ENCODE results near the gene ZNF343. TPM values are rescaled to one million over a fixed set of nuclear protein-coding genes. Genes with fewer than 3 reads are reported as not detected.

ZNF343 gene
- 10 to 100 TPM in 3 of 4 donors, 1 to 10 TPM in 1; 6.1 to 14.3 (median 12.7) TPM for total RNA-seq

GRCh38 chr20:2508631-2509467, at the start of gene ZNF343:
Gene ZNF343, minus strand, starts transcription at chr20:2508915. Its CDS starts 15,020 bp downstream, at chr20:2493895.
- Histone ChIP-seq H3K27ac (peak within 1 kb of the TSS; percentile 90 to 98 (median 92)), H3K9me3 (no peaks in the 10 kb centered on the region), H3K4me3 (peak within 1 kb of the TSS; percentile 75 to 90 (median 82)), H3K36me3 (no peaks in the 10 kb centered on the region), H3K4me1 (peaks cover 14 to 17% of the 10 kb centered on the region in 2 donors), H3K27me3 (peaks cover 0 to 4% (median 0%) of the 10 kb centered on the region in 3 donors)
- intact Hi-C loops (cut with DNase I; ENCODE audit: low total_unique reads): loop anchor here (1.0 kb wide), 1 partner anchor 39 kb away; the partner anchor contains the start of gene SNRPB
- in situ Hi-C loops (cut with MboI; ENCODE audit: low sequenced_read_pairs in 4 of 4): no loop called here
- ATAC-seq (peak; percentile 100), DNase-seq (peak; percentile 75 to 76)
- TF ChIP-seq CTCF (IDR thresholded peaks at IDR 0.05 in 4 of 5, conservative IDR thresholded peaks at IDR 0.05 in 1 of 5): no peak
- peak; percentile 35 to 52 for TF ChIP-seq POLR2A (IDR thresholded peaks at IDR 0.05)

DNA sequence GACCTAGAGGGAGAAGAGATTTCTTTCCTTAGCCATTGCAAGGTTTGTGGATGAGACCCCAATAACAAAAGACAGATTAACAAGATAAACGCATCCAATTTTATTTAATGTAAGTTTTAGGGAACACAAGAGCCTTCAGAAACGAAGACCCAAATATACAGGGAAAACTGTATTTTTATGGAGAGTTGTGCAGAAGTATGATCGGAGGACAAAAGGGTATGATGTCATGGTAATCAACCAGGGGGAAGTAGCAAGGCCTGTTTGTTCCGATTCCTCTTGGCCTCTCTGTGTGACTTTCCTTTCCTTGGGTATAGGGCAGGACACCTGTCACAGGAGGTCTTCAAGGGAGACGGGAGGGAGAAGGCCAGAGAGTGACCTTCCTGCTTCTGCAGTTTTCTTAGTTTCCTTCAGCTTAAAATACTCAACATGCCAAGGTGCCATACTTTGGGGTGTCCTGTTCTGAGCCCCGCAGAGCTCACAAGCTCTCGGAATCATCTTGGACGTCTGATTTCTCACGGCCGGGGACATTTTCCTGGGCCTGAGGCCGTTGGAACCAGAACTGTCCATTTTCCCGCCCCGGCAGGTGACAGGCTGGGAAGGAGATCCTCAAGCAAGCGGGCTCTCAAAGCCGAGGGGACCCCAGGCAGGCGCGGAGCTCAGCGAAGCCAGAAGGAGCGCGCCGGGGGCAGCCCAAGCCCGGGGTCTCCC, 49.3 kb upstream of the ZNF343 start:
- ATAC-seq: no peak

DNA sequence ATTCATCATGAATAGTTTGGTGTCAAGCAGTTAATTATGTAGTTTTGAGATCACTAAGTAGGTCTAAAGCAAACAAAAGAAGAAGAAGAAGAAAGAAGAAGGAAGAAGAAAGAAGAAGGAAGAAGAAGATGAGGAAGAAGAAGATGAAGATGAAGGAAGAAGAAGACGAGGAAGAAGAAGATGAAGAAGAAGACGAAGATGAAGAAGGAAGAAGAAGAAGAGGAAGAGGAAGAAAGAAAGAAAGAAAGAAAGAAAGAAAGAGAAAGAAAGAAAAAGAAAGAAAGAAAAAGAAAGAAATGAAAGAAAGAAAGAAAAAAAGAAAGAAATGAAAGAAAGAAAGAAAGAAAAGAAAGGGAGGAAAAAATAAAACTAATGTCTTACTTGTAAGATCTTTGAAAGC, 36.9 kb upstream of the ZNF343 start:
- DNase-seq: no peak
- no peak for ATAC-seq
- intact Hi-C loops (cut with DNase I; ENCODE audit: low total_unique reads) (no loop called here), in situ Hi-C loops (cut with MboI; ENCODE audit: low sequenced_read_pairs in 4 of 4) (no loop called here)
- Histone ChIP-seq H3K4me3 (no peak overlapping the region), H3K9me3 (no peaks in the 10 kb centered on the region), H3K4me1 (no peaks in the 10 kb centered on the region), H3K27ac (no peak overlapping the region), H3K36me3 (no peaks in the 10 kb centered on the region), H3K27me3 (peaks cover 0 to 5% (median 0%) of the 10 kb centered on the region in 3 donors)
- no peak for TF ChIP-seq CTCF (IDR thresholded peaks at IDR 0.05 in 4 of 5, conservative IDR thresholded peaks at IDR 0.05 in 1 of 5)
- no peak for TF ChIP-seq POLR2A (IDR thresholded peaks at IDR 0.05)

More for the DNA sequence above, 49.3 kb upstream of the ZNF343 start:
- Histone ChIP-seq H3K36me3 (no peaks in the 10 kb centered on the region), H3K4me3 (peak overlapping the region in 1 of 4 donors; percentile 24), H3K27me3 (peaks cover 37 to 47% (median 44%) of the 10 kb centered on the region in 3 donors), H3K4me1 (no peaks in the 10 kb centered on the region), H3K27ac (no peak overlapping the region), H3K9me3 (no peaks in the 10 kb centered on the region)
- TF ChIP-seq POLR2A (IDR thresholded peaks at IDR 0.05) (no peak), CTCF (IDR thresholded peaks at IDR 0.05 in 4 of 5, conservative IDR thresholded peaks at IDR 0.05 in 1 of 5) (no peak)
- in situ Hi-C loops (cut with MboI; ENCODE audit: low sequenced_read_pairs in 4 of 4) (no loop called here), intact Hi-C loops (cut with DNase I; ENCODE audit: low total_unique reads) (no loop called here)
- no peak for DNase-seq

DNA sequence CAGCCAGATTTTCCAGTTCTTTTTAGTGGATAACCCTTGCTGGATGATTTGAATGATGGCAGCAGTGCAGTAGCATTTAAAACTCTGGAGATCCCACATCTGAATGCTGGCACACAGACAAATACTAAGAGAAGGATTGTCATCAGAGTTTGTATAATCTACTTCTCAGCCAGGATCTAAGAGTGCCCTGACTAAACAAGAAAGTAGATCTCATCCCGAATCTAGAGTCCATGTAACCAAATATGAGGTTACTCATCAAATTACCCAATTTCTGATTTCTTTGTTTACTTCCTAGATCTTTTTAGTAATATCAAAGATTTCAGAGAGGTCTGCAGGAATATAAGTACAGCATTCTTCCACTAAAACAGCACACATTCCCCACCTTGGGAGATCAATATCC, 35.5 kb upstream of the ZNF343 start:
- no peak for ATAC-seq
- no peak for TF ChIP-seq POLR2A (IDR thresholded peaks at IDR 0.05)
- TF ChIP-seq CTCF (IDR thresholded peaks at IDR 0.05 in 4 of 5, conservative IDR thresholded peaks at IDR 0.05 in 1 of 5): no peak
- H3K4me1 ChIP-seq: no peaks in the 10 kb centered on the region
- no peaks in the 10 kb centered on the region for H3K36me3 ChIP-seq
- H3K4me3 ChIP-seq: no peak overlapping the region
- peaks cover 0 to 5% (median 0%) of the 10 kb centered on the region in 3 donors for H3K27me3 ChIP-seq
- H3K9me3 ChIP-seq: no peaks in the 10 kb centered on the region
- DNase-seq: no peak
- no peak overlapping the region for H3K27ac ChIP-seq
- intact Hi-C loops (cut with DNase I; ENCODE audit: low total_unique reads) (no loop called here), in situ Hi-C loops (cut with MboI; ENCODE audit: low sequenced_read_pairs in 4 of 4) (no loop called here)
